Activated CD8-positive, alpha-beta T cell treated with anti-CD3 and anti-CD28 coated beads for 36 hours (primary cell): ENCODE data around the gene BTAF1. TPM values are rescaled to one million over a fixed set of nuclear protein-coding genes. Genes with fewer than 3 reads are reported as not detected.

ENCODE experiments used
- ATAC-seq: fragments of 200-7000 bp; cut with Tn5 transposase; one replicate; pipeline ENCODE4 v1.10.0; 2021; ENCODE audit warnings: mild to moderate bottlenecking, moderate library complexity
- CTCF ChIA-PET: fragments of 350-600 bp; sonication (Branson Sonifier 250); formaldehyde crosslinking; loops from one replicate; lab custom pipeline; 2021; ENCODE audit warnings: antibody characterized with exemption; lab: Charles Lee
- POLR2A ChIA-PET: fragments of 350-600 bp; sonication (Branson Sonifier 250); formaldehyde crosslinking; loops from one replicate; lab custom pipeline; 2021; ENCODE audit warnings: antibody characterized with exemption; lab: Charles Lee
- DNase-seq: peaks from one replicate; pipeline ENCODE4 v3.0.0-alpha.2; 2020
- H3K27ac Mint-ChIP-seq: one replicate; pipeline ENCODE4 v1.8.0; 2021; ENCODE audit warnings: mild to moderate bottlenecking, mixed read lengths
- H3K27me3 Mint-ChIP-seq: one replicate; pipeline ENCODE4 v1.8.0; 2021; ENCODE audit warnings: mixed read lengths
- H3K36me3 Mint-ChIP-seq: one replicate; pipeline ENCODE4 v1.8.0; 2021; ENCODE audit warnings: low read depth, mixed read lengths
- H3K4me1 Mint-ChIP-seq: one replicate; pipeline ENCODE4 v1.8.0; 2021; ENCODE audit warnings: low read depth, mixed read lengths
- H3K4me3 Mint-ChIP-seq: one replicate; pipeline ENCODE4 v1.8.0; 2021; ENCODE audit warnings: mild to moderate bottlenecking, moderate library complexity, mixed read lengths
- H3K9me3 Mint-ChIP-seq: one replicate; pipeline ENCODE4 v1.8.0; 2021; ENCODE audit warnings: mixed read lengths
- CTCF ChIP-seq: fragments of 200-600 bp; IDR thresholded peaks from one replicate; pipeline ENCODE4 v1.8.0; 2022; ENCODE audit warnings: antibody characterized with exemption, mild to moderate bottlenecking
- intact Hi-C: fragments of 100-400 bp; cut with micrococcal nuclease; formaldehyde crosslinking; loops from one replicate; pipeline ENCODE4 v1.10.0; 2022
- total RNA-seq, 2 experiments: library from RNA; stranded (reverse); gene quantifications; one replicate each; pipeline ENCODE4 v1.2.3, GENCODE V29; 2021

The BTAF1 gene
- total RNA-seq, 2 experiments from 2014 or later, result 73.4 to 75.3 TPM

GRCh38 chr10:91907914-91908336 is 15.6 kb upstream of the BTAF1 start:
- Mint-ChIP-seq H3K9me3 (no peaks in the 10 kb centered on the region), H3K27me3 (no peaks in the 10 kb centered on the region), H3K27ac (peak overlapping the region; percentile 88), H3K4me1 (peaks cover 25% of the 10 kb centered on the region), H3K36me3 (peaks cover 10% of the 10 kb centered on the region), H3K4me3 (peak overlapping the region; percentile 91)
- ChIA-PET CTCF (interaction anchor here (0.9 to 2.6 kb wide), 13 partner anchors 9 to 610 kb away, joined by 3 to 18 read pairs (median 5); partner anchors contain the start of gene BTAF1), POLR2A (interaction anchor here (0.6 to 2.4 kb wide), 10 partner anchors 10 to 110 kb away, joined by 3 to 23 read pairs (median 4); partner anchors contain the start of genes BTAF1 and TNKS2)
- TF ChIP-seq CTCF, result no peak
- no peak for DNase-seq
- intact Hi-C loops, result loop anchor here (2.0 kb wide), 1 partner anchor 111 kb away; no protein-coding TSS in a partner anchor
- no peak for ATAC-seq

- ATAC-seq (peak; percentile 88), DNase-seq (peak; percentile 80)
- peaks cover 10% of the 10 kb centered on the region for H3K36me3 Mint-ChIP-seq
- intact Hi-C loops, result loop anchor here (2.0 kb wide), 1 partner anchor 112 kb away; no protein-coding TSS in a partner anchor
- no peaks in the 10 kb centered on the region for H3K9me3 Mint-ChIP-seq
- H3K27me3 Mint-ChIP-seq, result peaks cover 3% of the 10 kb centered on the region
- peak; percentile 19 for TF ChIP-seq CTCF
- ChIA-PET CTCF (interaction anchor here (0.8 to 2.6 kb wide), 15 partner anchors 10 to 610 kb away, joined by 3 to 18 read pairs (median 4); partner anchors contain the start of gene BTAF1), POLR2A (interaction anchor here (0.6 to 2.4 kb wide), 12 partner anchors 10 to 666 kb away, joined by 3 to 23 read pairs (median 4); partner anchors contain the start of genes BTAF1 and TNKS2)
- peak overlapping the region; percentile 88 for H3K27ac Mint-ChIP-seq
- peaks cover 25% of the 10 kb centered on the region for H3K4me1 Mint-ChIP-seq
- H3K4me3 Mint-ChIP-seq, result peak overlapping the region; percentile 91
These were observed 15.0 kb upstream of the BTAF1 start for GRCh38 chr10:91908337-91909116.

DNA sequence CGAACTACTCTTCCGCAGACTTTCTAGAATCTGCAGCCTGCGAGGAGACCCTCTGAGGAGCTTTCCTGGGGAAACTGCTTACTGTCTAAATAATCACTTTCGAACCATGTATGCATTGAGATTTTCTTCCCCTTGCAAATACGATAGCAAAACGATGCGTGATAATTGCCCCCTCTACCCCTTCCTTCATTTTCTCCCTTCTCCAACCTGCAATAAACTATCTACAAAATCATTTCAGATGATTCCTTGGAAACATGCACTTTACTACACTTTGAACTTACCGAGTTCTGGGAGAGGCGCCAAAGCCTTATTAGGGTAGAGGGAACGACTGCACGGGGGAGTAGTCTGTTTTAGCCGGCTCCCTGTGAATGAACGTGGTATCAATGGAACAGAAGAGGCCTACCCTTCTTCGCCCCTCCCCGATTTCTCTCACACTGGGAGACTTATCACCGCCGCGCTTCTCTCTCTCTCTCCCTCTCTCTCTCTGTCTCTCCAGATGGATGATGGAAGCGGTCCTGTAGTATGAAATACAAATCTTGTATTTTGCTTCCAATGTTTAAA is 14.4 kb upstream of the BTAF1 start, which contains the start of gene FGFBP3:
FGFBP3 (minus strand) TSS at position 370 of the 561 bp plus-strand sequence. CDS start 517 bp downstream, outside the sequence.
- peak; percentile 64 for DNase-seq
- no peaks in the 10 kb centered on the region for H3K9me3 Mint-ChIP-seq
- peaks cover 9% of the 10 kb centered on the region for H3K27me3 Mint-ChIP-seq
- no peak for TF ChIP-seq CTCF
- peak within 1 kb of the TSS; percentile 88 for H3K27ac Mint-ChIP-seq
- ChIA-PET POLR2A (interaction anchor here (0.7 to 2.4 kb wide), 7 partner anchors 9 to 667 kb away, joined by 3 to 23 read pairs (median 5); partner anchors contain the start of gene BTAF1), CTCF (interaction anchor here (0.8 to 2.6 kb wide), 13 partner anchors 9 to 611 kb away, joined by 3 to 18 read pairs (median 5); partner anchors contain the start of gene BTAF1)
- peaks cover 25% of the 10 kb centered on the region for H3K4me1 Mint-ChIP-seq
- peaks cover 10% of the 10 kb centered on the region for H3K36me3 Mint-ChIP-seq
- peak within 1 kb of the TSS; percentile 91 for H3K4me3 Mint-ChIP-seq
- ATAC-seq, result peak; percentile 32
- intact Hi-C loops, result loop anchor here (2.0 kb wide), 1 partner anchor 112 kb away; no protein-coding TSS in a partner anchor

DNA sequence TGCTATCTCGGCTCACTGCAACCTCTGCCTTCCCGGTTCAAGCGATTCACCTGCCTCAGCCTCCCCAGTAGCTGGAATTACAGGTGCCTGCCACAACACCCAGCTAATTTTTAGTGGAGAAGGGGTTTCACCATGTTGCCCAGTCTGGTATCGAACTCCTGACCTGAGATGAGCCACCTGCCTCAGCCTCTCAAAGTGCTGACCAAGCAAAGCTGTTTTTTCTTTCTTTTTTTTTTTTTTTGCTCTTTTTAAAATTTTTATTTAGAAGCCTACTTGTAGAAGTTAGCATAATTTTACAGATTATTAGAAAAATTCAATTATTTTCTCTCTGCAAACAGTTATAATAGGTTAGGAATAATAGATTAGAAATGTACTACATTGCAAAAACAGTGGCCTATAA is 13.1 kb upstream of the BTAF1 start:
- DNase-seq, result no peak
- intact Hi-C loops, result loop anchor here (5.0 to 10.0 kb wide), 3 partner anchors 53 to 613 kb away; no protein-coding TSS in a partner anchor
- no peak for ATAC-seq
- Mint-ChIP-seq H3K27me3 (peaks cover 9% of the 10 kb centered on the region), H3K4me3 (no peak overlapping the region), H3K9me3 (no peaks in the 10 kb centered on the region), H3K36me3 (peaks cover 8% of the 10 kb centered on the region), H3K27ac (no peak overlapping the region), H3K4me1 (peaks cover 25% of the 10 kb centered on the region)
- POLR2A ChIA-PET, result no interaction called here
- no peak for TF ChIP-seq CTCF
- CTCF ChIA-PET, result interaction anchor here (0.8 to 6.1 kb wide), 3 partner anchors 54 to 520 kb away, joined by 3 to 62 read pairs (median 9); no protein-coding TSS in a partner anchor
